GM12878 (cell line): ENCODE data around the gene RPS19BP1. TPM values are rescaled to one million over a fixed set of nuclear protein-coding genes. Genes with fewer than 3 reads are reported as not detected.

Experiments used
- E2F4 ChIP-seq: IDR thresholded peaks from 2 replicates; pipeline ENCODE4 v1.6.1; 2012; ENCODE audit warnings: low read depth, low read length, improper control_type of control experiment
- E2F8 ChIP-seq: fragments of 450-650 bp; IDR thresholded peaks from 2 replicates; pipeline ENCODE4 v1.6.1; 2018; ENCODE audit warnings: mild to moderate bottlenecking, low read depth, moderate library complexity; ENCODE audit not compliant: partially characterized antibody
- ELK1 ChIP-seq: IDR thresholded peaks from 2 replicates; pipeline ENCODE4 v1.6.1; 2012; ENCODE audit warnings: low read depth, low read length, improper control_type of control experiment
- HSF1 ChIP-seq: fragments of 150-350 bp; IDR thresholded peaks from 2 replicates; pipeline ENCODE4 v1.6.1; 2014; ENCODE audit warnings: mild to moderate bottlenecking, low read depth, low read length
- KLF5 ChIP-seq: fragments of 450-650 bp; IDR thresholded peaks from 2 replicates; pipeline ENCODE4 v1.6.1; 2014; ENCODE audit warnings: mild to moderate bottlenecking; ENCODE audit not compliant: partially characterized antibody
- POLR2AphosphoS5 ChIP-seq: IDR thresholded peaks from 2 replicates; pipeline ENCODE4 v1.6.1; 2011; ENCODE audit warnings: mild to moderate bottlenecking, low read length, inconsistent platforms
- STAT1 ChIP-seq: fragments of 450-650 bp; conservative IDR thresholded peaks from 2 replicates; pipeline ENCODE4 v1.6.1; 2014; ENCODE audit warnings: antibody characterized with exemption, mild to moderate bottlenecking
- ZBTB11 ChIP-seq: fragments of 450-650 bp; formaldehyde crosslinking; IDR thresholded peaks from 2 replicates; pipeline ENCODE4 v1.5.0; 2022; ENCODE audit warnings: mild to moderate bottlenecking, missing genetic modification characterization
- ZBTB4 ChIP-seq: fragments of 450-650 bp; formaldehyde crosslinking; IDR thresholded peaks from 2 replicates; pipeline ENCODE4 v1.4.0; 2022; ENCODE audit warnings: mild to moderate bottlenecking, moderate library complexity
- ZNF384 ChIP-seq: IDR thresholded peaks from 2 replicates; pipeline ENCODE4 v1.6.1; 2012; ENCODE audit warnings: low read depth, mild to moderate bottlenecking, low read length, improper control_type of control experiment, borderline replicate concordance
- polyA plus RNA-seq, 11 experiments: library from polyadenylated mRNA; depleted of rRNA in 4 of 11; unstranded in 6 of 11; stranded (reverse) in 5 of 11; fragments of >200 nt; fragmentation: Nextera tagmentation in 4 of 11; fragmentation: Illumina TruSeq in 1 of 11; extraction: Ambion mirVana in 4 of 11; extraction: Trizol in 1 of 11; gene quantifications; 1 replicate in 1 of 11; 2 replicates in 10 of 11; pipeline versions ENCODE4 v1.2.1 to v1.2.3, GENCODE V29; 2011 to 2016; ENCODE audit warnings: inconsistent platforms in 2 of 11, missing spikeins in 2 of 11, low read depth in 1 of 11
- total RNA-seq, 4 experiments: library from RNA; depleted of rRNA in 3 of 4; stranded (reverse); fragments of >200 nt in 3 of 4; fragmentation: Illumina TruSeq in 1 of 4; extraction: Trizol in 1 of 4; gene quantifications; 2 replicates each; pipeline versions ENCODE4 v1.2.1 to v1.2.3, GENCODE V29; 2013 to 2021

Gene RPS19BP1
- total and polyA plus RNA-seq, 10 of the 15 experiments (the other 5 are each of a cell fraction or from before 2014, with no cell fraction given), result 2.7 to 206 (median 78.6) TPM

GRCh38 chr22:39522567-39523300, 9.8 kb downstream of the RPS19BP1 start (continued):
- TF ChIP-seq E2F8 (peak; percentile 88), POLR2AphosphoS5 (peak; percentile 97), STAT1 (no peak), E2F4 (no peak), ZBTB4 (CRISPR knock-in tag) (no peak), ELK1 (no peak), ZBTB11 (CRISPR knock-in tag) (no peak), KLF5 (no peak), HSF1 (no peak), ZNF384 (no peak)
